COLO668 (cell line): ENCODE results near the gene HEXD.
A peak's percentile ranks its signal among the peaks of the same experiment; 100 is the strongest.

Source experiments
- DNase-seq: peaks from one replicate; lab custom pipeline; 2025; ENCODE audit not compliant: unreplicated experiment; lab: John Stamatoyannopoulos, UW

The HEXD gene

GRCh38 chr17:82414548-82415281 is 3.4 kb upstream of the HEXD start:
- DNase-seq = peak; percentile 40

DNA sequence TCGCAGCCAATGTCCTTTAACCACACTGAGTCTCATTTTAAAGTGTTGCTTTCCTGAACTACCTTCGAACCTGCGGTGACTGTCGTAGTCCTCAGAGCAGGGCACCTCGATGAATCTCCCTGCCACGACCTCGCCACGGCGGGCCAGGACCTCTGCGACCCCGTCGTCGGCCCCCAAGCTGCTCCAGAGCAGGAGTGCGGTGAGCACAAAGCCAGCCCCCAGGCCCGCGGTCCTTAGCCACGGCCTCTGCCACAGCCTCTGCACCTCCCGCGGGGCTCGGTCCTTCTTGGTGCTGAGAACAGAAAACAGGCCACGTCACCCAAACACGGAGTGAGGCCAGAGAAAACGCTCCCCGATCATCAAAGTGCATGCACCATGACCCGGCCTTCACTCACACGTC is 2.8 kb upstream of the HEXD start:
- DNase-seq = no peak

DNA sequence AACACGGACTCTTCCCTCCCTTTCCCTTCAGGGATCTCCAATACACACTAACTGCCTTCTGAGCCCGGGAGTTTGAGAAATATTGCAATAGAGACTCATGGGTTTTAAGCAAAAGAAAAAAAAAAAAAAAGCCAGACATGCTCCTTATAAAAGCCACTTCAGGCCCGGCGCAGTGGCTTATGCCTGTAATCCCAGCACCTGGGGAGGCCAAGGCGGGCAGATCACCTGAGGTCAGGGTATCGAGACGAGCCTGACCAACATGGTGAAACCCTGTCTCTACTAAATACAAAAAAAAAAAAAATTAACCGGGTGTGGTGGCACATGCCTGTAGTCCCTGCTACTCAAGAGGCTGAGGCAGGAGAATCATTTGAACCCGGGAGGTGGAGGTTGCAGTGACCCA is 2.4 kb upstream of the HEXD start:
- DNase-seq = no peak

- DNase-seq = no peak
Measured at GRCh38 chr17:82416264-82416663, 1.9 kb upstream of the HEXD start.

DNA sequence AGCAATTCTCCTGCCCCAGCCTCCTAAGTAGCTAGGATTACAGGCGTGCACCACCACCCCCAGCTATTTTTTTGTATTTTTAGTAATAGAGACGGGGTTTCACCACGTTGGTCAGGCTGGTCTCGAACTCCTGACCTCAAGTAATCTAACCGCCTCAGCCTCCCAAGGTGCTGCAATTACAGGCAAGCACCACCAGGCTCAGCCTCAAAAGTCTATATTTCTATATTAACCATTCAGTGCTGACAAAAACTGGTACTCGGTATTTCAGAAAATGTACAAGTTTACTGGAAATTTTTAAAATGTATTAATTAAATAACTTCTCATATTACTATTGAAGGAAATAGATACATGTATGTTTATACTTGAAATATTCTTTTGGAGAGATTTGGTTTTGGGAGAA is 1.4 kb upstream of the HEXD start:
- no peak for DNase-seq

DNA sequence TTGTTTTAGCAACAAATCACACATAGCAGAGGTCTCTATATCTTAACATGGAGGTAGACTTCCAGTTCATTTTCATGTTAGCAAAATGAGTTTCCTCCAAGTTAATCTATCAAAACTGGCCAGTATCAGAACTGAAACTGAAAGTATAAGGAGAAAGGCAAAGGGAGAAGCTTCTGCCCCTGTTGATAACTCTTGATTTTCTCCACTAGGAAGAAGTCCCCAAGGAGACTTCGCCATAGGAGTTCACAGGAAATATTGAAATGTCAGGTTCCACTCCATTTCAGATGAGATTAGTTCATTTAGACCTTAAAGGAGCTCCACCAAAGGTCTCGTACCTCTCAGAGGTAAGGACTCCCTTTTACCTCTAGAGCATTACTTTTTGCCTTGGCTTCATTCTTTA is 1.4 kb downstream of the HEXD start:
- no peak for DNase-seq

DNA sequence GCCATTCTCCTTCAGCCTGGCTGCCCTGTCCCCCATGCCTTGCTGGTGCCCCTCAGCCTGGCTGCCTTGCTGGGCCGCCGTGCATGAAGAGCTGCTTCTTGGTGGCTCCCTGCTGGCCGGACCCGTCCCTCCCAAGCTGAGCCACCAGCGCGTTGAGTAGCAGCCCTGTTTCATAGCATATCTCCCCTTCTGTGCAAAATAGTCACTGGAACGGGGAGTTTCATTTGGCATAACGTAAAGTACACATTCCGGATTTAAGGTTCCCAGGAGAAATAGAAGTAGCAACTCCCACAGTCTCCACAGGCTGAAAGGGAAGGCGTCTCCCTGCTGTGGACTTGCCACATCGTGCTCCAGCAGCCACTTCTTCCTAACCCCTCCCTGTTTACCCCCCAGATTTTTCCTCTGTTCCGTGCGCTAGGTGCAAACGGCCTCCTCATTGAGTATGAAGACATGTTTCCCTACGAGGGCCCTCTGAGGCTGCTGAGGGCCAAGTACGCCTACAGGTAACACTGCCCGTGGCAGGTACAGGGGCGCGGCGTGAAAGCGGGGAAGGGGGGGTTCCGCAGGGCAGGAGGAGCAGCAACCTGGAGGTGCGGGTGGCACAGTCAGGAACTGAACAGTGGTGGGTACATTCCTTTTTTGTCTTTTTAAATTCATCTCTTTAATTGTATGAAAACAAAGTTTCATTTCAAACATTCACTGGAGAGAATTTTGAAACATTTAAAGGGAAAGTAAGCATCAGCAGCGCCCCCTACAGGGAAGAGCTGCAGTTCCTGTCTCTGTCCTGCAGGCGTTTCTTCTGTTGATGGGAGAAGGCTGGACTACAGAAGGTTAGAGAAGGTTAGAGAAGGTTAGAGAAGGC is 6.1 kb downstream of the HEXD start:
- peak; percentile 50 for DNase-seq

DNA sequence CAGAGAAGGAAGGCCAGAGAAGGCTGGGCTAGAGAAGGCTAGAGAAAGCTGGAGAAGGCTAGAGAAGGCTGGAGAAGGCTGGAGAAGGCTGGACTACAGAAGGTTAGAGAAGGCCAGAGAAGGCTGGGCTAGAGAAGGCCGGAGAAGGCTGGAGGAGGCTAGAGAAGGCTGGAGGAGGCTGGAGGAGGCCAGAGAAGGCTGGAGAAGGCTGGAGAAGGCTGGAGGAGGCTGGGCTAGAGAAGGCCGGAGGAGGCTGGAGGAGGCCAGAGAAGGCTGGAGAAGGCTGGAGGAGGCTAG is 6.7 kb downstream of the HEXD start:
- no peak for DNase-seq

GRCh38 chr17:82428546-82428945 is 10.4 kb downstream of the HEXD start:
- DNase-seq = no peak

- DNase-seq = no peak
Measured at GRCh38 chr17:82429824-82430223, 11.7 kb downstream of the HEXD start.

- no peak for DNase-seq
Measured at GRCh38 chr17:82432017-82432416, 13.9 kb downstream of the HEXD start.

- no peak for DNase-seq
Measured at GRCh38 chr17:82433560-82434215, 15.5 kb downstream of the HEXD start.

DNA sequence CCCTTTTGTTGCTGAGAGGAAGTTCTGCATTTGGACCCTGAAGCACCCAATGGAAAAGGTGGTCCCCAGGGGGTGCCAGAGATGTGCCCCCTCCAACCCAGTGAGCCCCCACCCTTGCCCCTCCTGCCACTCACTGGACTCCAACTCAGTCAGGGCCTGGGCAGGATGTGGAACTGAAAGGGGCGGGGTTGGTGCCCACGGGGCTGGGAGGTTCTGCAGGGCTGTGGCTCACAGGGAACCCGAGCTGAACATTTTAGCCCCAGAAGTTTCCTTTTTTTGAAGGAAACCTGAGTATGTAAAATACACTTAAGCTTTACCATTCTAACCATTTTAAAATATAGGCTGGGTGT is 16.0 kb downstream of the HEXD start:
- no peak for DNase-seq

GRCh38 chr17:82435103-82435502 is 17.0 kb downstream of the HEXD start:
- no peak for DNase-seq

GRCh38 chr17:82435601-82436583 is 17.7 kb downstream of the HEXD start:
- DNase-seq = no peak

DNA sequence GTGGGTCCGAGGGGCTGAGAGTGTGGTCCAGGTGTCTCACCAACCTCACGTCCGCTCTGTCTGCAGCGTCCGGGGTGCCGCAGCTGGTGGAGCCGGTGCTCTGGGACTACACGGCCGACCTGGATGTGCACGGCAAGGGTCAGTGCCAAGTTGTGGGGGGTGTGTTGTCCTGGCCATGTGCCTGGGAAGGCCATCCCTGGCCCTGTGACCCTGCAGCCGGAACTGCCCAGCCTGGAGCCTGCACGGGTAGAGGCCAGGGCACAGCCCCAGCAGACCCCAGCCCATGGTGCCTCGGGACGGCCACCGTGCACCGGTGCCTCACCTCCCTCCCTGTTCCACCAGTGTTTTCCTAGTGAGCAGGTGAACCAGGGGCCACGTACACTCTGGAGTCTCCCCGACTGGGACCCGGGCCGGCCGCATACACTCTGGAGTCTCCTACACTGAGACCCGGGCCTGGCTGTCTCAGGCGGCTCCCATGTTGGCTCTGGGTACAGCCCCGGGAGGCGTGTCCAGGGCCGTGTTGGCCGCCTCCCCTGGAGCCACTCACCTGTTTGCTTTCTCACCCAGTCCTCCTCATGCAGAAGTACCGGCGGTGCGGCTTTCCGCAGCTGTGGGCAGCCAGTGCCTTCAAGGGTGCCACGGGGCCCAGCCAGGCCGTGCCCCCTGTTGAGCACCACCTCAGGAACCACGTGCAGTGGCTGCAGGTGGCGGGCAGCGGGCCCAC is 18.6 kb downstream of the HEXD start:
- DNase-seq = no peak

GRCh38 chr17:82437325-82437668 is 19.1 kb downstream of the HEXD start:
- DNase-seq = no peak

GRCh38 chr17:82438401-82439193 is 20.4 kb downstream of the HEXD start:
- DNase-seq = no peak

GRCh38 chr17:82439194-82439828 is 21.2 kb downstream of the HEXD start:
- DNase-seq = no peak
